ENCODE results near the gene THBS2. TPM values are rescaled to one million over a fixed set of nuclear protein-coding genes. Genes with fewer than 3 reads are reported as not detected.

THBS2 gene
- total and polyA plus RNA-seq, 9 donors, result 26.5 to 151 (median 65.3) TPM

DNA sequence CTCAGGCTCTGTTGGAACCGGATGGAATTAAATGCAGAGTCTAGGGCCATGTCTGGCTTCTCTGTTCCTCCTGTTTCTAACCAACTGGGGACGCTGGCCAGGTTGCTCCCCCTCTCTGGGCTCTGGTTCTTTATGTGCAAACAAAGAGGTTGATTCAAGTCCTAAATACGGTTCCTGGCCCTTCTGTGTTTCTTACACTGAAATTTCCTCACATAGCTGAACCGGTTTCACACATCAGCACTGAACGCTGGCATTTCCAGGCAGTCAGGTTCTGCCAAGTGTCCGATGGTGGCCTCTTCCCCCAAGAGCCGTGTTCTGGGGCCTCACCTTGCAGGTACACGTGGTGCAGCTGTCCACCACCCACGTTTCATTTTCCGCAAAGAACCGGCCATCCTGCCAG lies 13.5 kb downstream of the THBS2 start:
- no peaks in the 10 kb centered on the region for H3K9me3 ChIP-seq
- no peaks in the 10 kb centered on the region for H3K36me3 ChIP-seq
- H3K27me3 ChIP-seq, result no peaks in the 10 kb centered on the region
- H3K27ac ChIP-seq, result no peak overlapping the region
- TF ChIP-seq, protein P1, sequence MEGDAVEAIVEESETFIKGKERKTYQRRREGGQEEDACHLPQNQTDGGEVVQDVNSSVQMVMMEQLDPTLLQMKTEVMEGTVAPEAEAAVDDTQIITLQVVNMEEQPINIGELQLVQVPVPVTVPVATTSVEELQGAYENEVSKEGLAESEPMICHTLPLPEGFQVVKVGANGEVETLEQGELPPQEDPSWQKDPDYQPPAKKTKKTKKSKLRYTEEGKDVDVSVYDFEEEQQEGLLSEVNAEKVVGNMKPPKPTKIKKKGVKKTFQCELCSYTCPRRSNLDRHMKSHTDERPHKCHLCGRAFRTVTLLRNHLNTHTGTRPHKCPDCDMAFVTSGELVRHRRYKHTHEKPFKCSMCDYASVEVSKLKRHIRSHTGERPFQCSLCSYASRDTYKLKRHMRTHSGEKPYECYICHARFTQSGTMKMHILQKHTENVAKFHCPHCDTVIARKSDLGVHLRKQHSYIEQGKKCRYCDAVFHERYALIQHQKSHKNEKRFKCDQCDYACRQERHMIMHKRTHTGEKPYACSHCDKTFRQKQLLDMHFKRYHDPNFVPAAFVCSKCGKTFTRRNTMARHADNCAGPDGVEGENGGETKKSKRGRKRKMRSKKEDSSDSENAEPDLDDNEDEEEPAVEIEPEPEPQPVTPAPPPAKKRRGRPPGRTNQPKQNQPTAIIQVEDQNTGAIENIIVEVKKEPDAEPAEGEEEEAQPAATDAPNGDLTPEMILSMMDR (IDR thresholded peaks at IDR 0.05), result no peak
- TF ChIP-seq POLR2A (IDR thresholded peaks at IDR 0.05) (no peak), EP300 (IDR thresholded peaks at IDR 0.05) (no peak)
- H3K4me3 ChIP-seq, result no peak overlapping the region
- DNase-seq, result peak in 1 of 5 donors; percentile 14
- H3K4me1 ChIP-seq (ENCODE audit: insufficient read depth), result no peaks in the 10 kb centered on the region
- intact Hi-C loops (cut with DNase I), result no loop called here
- WGBS, 3 donors, result 80 to 82% (median 80%) methylated on average over 11 of the region's 11 CpGs

DNA sequence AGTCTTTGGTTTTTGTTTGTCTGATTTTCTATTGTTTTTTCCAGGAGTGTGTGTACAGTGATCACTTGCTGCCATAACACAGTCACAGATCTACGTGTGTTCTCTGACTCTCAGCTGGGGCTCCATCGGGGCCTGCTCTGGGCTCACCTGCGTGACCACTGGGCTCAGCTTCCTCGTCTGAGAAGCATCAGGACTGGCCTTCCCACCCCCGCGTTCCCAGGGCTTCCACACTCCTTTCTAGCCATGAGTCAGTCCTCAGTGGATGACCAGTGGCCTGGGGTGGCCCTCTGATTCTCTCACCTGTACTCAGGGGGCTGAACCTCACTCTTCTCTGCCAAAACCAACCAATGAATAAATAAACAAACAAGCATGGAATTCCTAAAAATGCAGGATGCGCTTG lies 14.5 kb downstream of the THBS2 start:
- 83 to 92% (median 87%) methylated on average over 7 of the region's 7 CpGs for WGBS, 3 donors
- no peak overlapping the region for H3K4me3 ChIP-seq
- no peaks in the 10 kb centered on the region for H3K4me1 ChIP-seq (ENCODE audit: insufficient read depth)
- H3K9me3 ChIP-seq, result no peaks in the 10 kb centered on the region
- H3K27ac ChIP-seq, result no peak overlapping the region
- no peak for DNase-seq
- no peaks in the 10 kb centered on the region for H3K27me3 ChIP-seq
- H3K36me3 ChIP-seq, result no peaks in the 10 kb centered on the region
- TF ChIP-seq, protein P1 (IDR thresholded peaks at IDR 0.05), result no peak
- intact Hi-C loops (cut with DNase I), result loop anchor here in 1 of 4 donors (10.0 kb wide), 1 partner anchor 486 kb away; the partner anchor contains the start of gene PHF10

DNA sequence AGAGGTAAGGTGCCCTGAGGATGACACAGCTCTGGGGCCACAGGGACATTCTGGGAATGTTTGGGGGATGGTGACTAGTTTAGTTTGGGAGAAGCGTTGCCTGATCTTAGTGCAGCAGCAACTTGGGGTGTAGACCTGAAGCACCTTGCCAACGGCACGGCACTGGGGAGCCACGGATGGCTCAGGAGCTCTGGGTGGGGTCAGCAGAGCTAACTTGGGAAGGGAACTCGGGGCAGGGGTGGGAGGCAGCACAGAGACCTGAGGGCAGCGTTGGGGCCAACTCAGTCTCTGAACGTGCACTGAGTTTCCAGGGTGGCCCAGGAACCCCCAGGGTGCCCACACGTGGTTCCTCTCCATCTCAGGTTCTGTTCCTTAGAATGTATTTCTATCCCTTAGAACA lies 14.9 kb downstream of the THBS2 start:
- Histone ChIP-seq H3K27ac (no peak overlapping the region), H3K36me3 (no peaks in the 10 kb centered on the region), H3K4me3 (no peak overlapping the region), H3K4me1 (ENCODE audit: insufficient read depth) (no peaks in the 10 kb centered on the region), H3K9me3 (no peaks in the 10 kb centered on the region), H3K27me3 (no peaks in the 10 kb centered on the region)
- no peak for DNase-seq
- WGBS, 3 donors, result 90 to 94% (median 90%) methylated on average over 8 of the region's 8 CpGs
- intact Hi-C loops (cut with DNase I), result loop anchor here in 1 of 4 donors (10.0 kb wide), 1 partner anchor 486 kb away; the partner anchor contains the start of gene PHF10
- TF ChIP-seq EP300 (IDR thresholded peaks at IDR 0.05), result no peak
- TF ChIP-seq POLR2A (IDR thresholded peaks at IDR 0.05), result no peak
- TF ChIP-seq, protein P1 (IDR thresholded peaks at IDR 0.05), result no peak

DNA sequence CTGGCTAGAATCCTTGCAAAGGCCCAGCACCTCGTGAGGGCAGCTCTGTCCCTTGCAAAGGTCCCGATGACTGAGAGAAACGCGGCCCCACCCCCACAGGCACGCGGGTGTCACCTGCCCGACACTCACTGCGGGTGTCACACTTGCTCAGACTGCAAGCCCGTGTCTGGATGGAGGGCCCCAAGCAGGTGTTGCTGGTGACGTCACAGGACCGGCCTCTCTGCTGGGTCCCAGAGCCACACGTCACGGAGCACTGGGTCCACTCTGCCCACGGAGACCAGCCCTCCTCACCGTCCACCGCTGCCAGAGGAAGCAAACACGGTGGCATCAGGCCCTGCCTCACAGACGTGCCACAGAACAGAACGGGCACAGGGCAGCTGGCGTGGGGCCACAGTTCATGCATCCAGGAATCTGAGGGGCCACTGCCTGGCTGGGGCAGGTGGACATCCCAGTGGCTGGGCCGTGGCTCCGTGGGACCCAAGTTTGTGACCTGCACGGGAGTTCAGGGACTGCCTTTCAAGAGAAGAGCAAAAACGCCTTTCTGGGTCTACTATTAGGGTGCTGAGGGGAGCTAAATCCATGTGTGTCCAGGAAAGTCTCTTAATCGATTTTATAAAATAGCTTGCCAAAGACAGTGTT lies 16.0 kb downstream of the THBS2 start:
- Histone ChIP-seq H3K4me1 (ENCODE audit: insufficient read depth) (no peaks in the 10 kb centered on the region), H3K36me3 (no peaks in the 10 kb centered on the region), H3K27ac (no peak overlapping the region), H3K27me3 (no peaks in the 10 kb centered on the region), H3K9me3 (no peaks in the 10 kb centered on the region), H3K4me3 (no peak overlapping the region)
- intact Hi-C loops (cut with DNase I), result loop anchor here in 1 of 4 donors (10.0 kb wide), 1 partner anchor 487 kb away; the partner anchor contains the start of gene PHF10
- peak in 1 of 5 donors; percentile 27 for DNase-seq
- TF ChIP-seq, protein P1 (IDR thresholded peaks at IDR 0.05), result no peak
- no peak for TF ChIP-seq POLR2A (IDR thresholded peaks at IDR 0.05)
- TF ChIP-seq EP300 (IDR thresholded peaks at IDR 0.05), result no peak
- WGBS, 3 donors, result 85 to 92% (median 88%) methylated on average over 25 of the region's 25 CpGs

Data from ovary (tissue), 9 donors.